Activated CD4-positive, CD25-positive, alpha-beta regulatory T cell (primary cell): ENCODE results near the gene CFAP99.
"Not testable (repeated sequence)": the region's sequence is repeated elsewhere in the genome, so short reads cannot be mapped to it uniquely, and the experiment has no call there.

Experiments
- DNase-seq, 4 experiments: peaks; one replicate each; lab custom pipeline; 2025; lab: John Stamatoyannopoulos, UW

The CFAP99 gene

DNA sequence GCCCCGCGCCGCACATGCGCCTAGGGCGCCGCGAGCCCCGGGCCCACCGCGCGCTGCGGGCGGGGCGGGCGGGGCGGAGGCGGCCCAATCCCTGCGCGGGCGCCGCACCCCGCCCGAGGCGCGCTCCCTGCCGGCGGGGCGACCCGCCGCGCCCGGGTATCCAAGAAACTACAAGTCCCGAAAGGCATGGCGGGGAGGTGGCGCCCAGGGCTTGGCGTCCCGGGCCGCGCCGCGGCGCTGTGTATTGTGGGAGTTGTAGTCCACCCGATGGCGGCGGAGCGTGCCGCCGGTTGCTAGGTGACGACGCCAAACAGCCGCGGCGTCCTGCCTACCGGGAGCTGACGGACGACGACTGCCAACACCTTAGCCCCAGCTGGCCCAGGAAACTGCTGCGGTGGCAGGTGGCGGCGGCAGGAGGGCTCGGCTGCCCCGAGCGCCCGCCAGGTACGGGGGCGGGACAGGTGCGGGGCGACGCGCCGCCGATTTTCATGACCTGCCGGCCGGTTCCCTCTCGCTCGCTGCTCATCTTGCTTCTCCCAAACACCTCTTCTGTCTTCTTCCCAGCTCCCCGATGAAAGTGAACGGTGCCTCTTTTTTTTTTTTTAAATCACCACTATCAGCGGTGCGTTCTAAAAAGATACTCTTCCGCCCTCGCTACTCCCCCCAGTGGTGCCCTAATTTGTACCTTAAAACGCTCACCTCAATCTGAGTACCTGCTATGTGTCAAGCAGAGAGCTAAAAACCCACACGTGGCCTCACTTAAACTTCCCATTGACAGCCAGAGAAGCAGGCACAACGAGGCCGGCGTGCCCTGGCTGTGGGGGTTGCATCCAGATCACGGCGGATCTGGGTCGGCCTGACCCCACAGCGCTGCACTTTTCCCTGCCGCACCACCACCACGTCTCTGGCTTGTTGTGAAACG lies at the start of gene CFAP99:
Gene CFAP99 (plus strand): TSS at position 306 of the 922 bp plus-strand sequence.
- peak; percentile 95 to 98 (median 98) for DNase-seq

DNA sequence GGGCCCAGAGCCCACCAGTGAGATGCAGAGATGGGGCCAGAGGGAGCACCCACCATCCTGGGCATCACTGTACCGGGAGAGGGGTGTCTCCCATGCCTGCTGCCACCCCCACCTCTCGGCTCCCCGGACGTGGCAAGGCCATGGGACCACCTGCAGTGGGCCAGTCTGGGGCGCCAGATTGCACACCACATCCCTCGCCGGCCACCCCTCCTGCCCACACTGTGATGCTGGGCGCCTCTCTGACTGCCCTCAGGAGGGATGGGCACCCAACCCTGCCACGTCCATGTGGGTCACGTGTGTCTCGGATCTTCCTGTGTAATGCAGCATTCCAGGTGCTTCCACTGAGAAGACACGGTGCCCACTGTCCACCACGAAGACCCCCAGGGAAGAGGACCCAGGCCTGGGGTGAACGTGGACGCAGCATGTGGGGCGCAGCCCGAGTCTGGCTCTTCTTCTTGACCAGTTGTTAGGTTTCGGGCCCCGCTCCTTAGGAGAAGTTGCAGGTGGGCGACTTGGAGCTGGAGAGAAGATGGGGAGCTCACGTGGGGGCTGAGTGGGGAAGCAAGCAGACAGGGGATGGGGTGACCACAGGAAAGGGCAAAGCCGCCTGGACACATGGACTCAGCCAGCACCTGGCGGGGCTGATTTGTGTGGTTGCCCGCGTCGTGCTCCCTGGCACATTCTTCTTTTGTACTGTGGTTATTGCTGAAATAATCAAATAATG lies 48.0 kb upstream of the CFAP99 start:
- no peak for DNase-seq

DNA sequence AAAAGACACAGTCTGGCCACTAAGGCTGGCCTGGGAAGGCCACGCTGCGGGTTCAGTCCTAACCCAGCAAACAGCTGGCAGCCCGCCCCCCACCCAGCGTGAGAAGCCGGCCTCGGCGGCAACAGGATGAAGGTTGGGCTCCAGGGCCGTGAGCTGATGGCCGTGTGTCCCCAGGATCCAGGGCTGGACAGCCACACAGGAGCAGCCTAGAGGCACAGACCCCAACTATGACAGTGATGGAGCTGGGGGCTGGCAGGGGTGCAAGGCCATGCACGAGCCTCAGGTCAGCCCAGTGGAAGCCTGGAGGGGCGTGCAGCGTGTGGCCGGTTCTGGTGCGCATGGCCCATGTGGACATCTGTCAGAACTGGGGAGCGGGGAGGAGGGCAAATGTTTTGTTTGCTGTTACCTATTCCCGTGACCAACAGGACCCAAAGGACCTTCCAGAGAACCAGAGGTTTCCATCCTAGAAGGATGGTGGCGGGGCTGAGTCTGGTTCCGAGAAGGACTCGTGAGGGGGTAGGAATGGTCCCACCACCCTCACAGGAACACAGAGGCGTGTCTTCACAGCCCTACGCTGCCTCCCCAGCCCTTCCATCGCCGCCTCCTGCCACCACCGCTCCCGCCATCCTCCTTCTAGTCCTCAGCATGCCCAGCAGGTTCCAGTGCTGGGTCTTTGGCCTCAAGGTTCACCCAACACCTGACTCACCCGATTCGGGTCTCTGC lies 46.8 kb upstream of the CFAP99 start:
- DNase-seq = no peak

DNA sequence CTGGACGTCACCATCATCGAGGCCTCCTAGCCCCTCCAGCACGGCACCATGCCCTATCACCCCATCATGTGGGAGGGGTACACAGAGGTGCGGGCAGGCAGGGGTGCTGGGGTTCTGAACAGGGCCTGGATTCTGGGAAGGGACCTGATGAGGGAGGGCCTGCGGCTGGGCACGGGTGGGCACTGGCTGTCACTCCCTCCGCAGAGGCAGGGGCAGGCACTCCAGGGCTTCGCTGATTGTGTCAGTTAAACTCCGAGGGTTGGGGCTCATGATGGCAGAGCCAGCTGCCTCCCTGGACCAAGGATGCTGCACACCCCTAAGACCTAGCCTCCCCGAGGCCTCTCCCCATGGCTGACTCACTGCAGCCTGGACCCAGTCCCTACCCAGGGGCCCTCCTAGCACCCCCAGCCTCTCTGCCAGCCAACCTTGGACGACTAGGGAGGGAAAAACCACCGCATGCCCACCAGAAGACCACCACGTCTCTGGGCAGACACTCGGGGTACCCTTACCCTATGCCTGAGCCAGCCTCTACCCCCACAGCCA lies 46.2 kb upstream of the CFAP99 start:
- DNase-seq = no peak

DNA sequence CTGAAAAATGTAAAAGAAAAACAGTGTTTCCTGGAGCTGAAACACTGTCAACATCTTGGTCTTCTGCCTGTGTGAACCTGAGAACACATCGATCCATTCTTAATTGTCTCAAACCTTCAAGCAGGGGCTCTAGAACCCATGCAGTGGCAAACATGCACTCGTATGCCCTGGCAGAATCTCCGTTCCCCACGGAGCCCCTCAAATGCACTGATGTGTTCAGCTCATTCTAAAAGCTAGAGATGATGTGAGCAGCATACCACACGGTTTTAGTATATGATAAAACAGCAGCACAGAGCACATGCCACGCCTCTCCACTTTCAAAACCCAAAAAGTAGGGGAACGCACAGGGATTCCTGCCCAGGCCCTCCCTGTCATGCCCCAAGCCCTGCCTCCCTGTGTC lies 45.2 kb upstream of the CFAP99 start:
- no peak for DNase-seq

DNA sequence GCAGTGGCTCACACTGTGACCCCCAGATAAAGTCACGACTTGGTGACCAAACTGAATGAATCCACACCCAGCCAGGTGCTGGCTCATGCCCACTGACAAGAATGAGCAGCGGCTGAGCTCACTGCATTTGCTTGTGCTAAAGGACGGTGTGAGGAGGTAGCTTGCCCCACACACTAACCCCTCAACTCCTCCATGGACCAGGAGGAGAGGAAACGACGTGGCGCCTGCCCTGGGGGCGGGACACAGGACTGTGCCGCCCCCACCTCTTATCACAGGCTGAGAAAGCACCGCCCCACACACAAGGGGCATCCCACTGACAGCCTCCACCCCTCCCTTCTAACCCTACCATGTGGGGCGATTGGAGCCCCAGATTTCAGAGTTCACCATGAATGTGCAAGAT lies 43.3 kb upstream of the CFAP99 start:
- DNase-seq = no peak

DNA sequence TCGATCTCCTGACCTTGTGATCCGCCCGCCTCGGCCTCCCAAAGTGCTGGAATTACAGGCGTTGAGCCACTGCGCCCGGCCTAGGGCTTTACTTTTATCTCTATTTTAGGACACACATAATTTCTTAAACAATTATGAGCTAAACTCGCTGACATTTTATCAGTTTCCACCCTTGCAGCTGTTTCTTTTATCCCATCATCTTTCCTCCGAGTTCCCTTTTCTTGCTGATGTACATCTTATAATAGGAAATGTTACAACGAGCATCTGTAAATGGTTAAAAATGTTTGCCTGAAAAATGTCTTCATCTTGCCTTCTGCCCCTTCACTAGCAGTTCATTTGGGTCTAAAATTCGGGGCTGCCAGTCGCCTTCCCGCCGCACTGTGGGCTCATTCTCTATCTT lies 41.5 kb upstream of the CFAP99 start:
- no peak for DNase-seq

DNA sequence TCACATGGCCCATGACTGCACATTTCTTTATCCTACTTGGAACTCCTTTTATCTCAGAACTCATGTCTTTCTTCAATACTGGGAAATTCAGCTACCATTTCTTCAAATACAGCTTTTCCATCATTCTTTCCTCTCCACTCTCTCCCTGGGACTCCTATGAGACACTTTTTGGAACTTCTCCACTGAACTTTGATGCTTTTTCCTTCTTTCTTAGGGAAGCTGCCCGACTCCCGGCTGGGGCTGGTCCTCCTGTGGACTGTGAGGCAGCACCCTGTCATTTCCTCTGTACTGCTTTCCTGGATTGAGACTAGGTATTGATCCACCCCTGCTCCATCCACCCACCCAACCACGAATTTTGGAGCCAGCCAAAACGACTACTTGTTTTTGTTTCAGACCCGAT lies 40.4 kb upstream of the CFAP99 start:
- DNase-seq = no peak

DNA sequence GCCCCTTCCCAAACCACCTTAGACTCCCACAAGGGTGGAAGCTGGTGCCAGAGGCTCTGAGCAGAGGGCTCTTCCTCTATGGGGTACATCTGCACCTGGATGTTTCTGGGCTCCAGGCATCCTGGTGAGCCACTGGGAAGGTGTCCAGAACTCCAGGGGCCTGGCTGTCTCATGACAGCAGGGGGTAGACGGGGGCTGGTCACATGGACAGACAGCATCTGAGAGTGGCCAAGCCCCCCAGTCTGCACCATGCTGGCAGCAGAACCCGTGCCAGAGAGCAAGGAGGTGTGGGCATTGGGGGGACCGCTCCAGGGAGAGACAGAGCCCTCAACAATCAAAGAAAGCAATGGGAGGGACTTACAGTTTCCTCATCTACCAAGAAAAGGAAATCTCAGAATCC lies 39.9 kb upstream of the CFAP99 start:
- DNase-seq = no peak

DNA sequence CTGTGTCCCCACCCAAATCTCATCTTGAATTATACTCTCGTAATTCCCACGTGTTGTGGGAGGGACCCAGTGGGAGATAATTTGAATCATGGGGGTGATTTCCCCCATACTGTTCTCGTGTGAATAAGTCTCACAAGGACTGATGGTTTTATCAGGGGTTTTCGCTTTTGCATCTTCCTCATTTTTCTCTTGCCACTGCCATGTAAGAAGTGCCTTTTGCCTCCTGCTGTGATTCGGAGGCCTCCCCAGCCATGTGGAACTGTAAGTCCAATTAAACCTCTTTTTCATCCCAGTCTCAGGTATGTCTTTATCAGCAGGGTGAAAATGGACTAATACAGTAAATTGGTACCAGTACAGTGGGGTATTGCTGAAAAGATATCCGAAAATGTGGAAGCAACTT lies 38.2 kb upstream of the CFAP99 start:
- not testable (repeated sequence) for DNase-seq

DNA sequence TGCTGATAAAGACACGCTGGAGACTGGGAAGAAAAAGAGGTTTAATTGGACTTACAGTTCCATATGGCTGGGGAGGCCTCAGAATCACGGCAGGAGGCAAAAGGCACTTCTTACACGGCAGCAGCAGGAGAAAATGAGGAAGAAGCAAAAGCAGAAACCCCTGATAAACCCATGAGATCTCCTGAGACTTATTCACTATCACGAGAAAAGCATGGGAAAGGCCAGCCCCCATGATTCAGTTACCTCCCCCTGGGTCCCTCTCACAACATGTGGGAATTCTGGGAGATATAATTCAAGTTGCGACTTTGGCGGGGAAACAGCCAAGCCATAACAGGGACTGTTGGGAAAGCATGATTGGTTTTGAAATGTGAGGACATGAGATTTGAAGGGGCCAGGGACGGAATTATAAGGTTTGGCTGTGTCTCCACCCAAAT lies 36.0 kb upstream of the CFAP99 start:
- not testable (repeated sequence) for DNase-seq

DNA sequence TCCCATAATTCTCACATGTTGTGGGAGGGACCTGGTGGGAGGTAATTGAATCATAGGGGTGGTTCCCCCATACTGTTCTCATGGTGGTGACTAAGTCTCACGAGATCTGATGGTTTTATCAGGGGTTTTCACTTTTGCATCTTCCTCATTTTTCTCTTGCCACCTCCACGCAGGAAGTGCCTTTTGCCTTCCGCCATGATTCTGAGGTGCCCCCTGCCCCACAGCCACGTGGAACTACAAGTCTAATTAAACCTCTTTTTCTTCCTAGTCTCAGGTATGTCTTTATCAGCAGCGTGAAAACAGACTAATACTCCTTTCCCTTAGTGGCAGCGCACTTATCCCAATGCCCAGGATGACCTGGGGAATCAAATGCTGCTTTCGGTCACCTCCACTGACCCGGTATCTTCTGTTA lies 35.5 kb upstream of the CFAP99 start:
- DNase-seq = not testable (repeated sequence)

DNA sequence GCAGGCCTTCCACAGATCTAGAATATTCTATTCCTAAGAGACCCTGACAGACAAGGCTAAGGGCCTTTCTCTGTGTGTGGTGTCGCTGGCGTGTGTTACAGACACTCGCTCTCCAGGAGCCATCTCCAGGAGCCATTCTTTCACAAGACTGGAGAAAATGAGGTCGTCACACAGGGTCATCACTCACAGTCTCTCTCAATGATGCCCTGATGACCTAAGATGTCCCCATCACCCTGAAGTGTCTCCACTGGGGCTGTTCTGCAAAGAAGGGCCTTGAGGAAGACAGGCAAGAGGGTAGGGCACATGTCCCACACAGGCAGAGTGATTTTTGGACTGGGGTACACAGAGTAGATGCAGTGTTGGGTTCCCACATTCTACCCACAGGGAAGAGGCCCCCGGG lies 35.0 kb upstream of the CFAP99 start:
- no peak for DNase-seq

DNA sequence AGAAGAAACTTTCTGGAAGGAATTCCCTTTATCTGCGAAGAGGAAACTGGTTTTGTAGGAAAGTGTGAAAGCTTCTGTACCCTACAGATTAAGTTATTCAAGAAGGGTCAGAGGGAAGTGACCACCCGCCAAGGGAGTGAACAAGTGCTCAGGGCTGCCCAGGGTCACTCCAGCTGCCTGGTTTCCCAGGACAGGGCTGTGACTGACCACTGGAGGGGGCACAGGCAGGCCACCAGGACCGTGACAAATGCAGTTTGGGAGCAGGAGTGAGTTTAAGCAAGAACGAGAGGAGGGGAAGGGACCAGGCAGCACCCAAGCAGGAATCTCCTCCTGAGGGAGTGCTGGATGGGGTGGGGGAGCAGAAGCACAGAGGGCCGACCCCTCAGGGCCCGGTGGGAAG lies 34.5 kb upstream of the CFAP99 start:
- no peak for DNase-seq

DNA sequence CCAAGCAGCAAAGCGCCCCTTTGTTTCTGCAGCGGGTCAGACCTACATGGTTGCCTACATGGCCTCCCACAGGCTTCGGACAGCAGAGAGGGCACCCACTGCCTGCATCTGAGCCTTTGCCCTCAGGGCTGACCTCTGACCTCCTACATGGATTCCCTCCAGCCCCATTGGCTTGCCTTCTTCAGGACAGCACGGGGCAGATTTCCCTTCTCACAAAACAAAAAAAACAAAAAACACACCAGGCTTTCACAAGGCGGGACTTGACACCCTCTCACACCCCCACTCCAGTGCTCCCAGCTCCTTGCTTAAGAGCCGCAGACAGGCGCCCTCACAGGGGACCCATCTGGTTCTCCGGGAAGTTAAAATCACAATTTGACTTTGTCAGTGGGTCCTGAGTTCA lies 33.2 kb upstream of the CFAP99 start:
- no peak for DNase-seq

DNA sequence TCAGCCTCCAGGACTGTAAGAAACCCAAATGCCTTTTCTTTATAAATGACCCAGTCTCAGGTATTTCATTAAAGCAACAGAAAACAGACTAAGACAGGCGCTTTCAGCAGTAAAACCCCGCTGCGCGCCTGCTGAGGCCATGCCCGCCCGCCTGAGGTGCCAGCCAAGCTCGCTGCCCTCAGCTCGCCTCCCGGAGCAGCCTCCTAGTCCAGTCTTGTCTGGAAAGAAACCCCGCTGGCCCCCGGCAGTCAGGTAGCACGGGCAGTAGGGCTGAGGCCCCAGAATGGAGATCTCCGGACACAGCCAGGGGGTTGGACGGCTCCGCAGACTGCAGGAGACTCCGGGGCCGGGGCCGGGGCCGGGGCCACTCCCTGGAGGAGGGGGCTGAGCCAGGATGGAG lies 32.0 kb upstream of the CFAP99 start:
- DNase-seq = no peak

DNA sequence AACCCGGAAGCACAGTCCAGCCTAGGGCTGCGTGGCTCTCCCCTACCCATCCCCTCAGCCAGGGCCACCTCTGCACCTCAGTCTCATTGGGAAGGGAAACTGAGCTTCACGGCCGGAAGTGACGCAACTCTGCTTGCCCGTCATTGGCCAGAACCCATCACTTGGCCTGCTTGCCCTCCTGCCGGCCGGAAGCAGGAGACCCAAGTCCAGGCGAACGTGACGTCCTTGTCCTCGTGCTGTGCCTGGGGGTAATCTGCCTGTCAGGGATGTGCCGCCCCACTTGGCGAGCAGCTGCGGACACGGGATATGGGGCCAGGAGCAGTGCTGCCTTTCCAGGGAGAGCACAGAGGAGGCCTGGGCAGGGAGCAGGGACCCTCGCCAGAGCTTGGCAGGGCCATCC lies 31.5 kb upstream of the CFAP99 start:
- no peak for DNase-seq

DNA sequence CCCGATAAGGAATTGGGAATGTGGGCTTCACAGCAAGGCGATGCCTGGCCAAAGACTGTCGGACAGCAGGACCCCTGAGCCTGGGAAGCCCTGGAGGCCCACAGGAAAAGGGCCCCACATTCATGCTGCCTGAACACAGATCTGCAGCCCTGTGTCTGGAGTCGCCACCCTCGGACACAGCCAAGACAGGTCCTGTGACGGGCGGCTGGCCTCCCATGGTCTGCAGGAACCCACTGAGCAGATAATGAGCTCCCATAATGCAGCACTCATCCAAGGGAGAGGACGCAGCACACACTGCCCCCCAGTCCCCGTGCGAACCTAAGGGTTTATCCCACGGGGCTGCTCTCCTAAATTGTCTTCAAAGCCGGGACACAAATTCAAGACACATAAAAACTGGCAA lies 30.9 kb upstream of the CFAP99 start:
- no peak for DNase-seq

DNA sequence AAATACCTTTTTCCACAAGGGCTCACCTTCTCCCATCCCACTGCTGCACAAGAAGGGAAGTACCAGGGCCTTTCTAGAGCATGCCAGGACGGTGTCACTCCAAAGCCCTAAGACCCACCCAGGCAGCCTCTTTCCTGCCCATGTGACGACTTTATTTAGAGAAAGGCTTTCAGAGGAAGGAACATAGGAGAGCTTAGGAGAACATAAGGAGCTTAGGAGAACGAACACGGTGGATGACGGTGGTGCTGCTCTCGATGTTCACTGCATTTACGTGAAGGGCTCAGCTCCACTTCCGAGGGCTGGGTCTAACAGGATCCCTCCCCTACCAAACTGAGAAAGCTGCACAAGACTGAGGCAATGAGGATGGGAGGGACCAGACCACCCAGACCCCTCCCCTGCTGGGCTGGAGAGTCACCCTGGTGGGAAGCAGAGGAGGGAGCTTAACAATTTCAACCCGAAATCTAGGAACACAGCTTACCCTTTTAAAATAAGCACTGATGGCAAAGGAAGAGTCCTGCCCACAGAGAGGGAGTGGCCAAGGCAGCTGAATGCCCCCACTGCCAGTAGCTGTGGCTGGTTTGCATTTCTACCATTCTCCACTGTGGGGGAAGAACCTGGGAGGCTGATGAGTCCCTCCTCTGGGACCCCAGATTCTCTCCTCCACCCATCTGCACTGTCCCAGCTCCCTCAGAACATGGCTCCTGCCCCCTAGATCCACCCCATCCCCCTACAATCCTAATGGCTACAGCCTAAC lies 30.1 kb upstream of the CFAP99 start:
- DNase-seq = no peak

DNA sequence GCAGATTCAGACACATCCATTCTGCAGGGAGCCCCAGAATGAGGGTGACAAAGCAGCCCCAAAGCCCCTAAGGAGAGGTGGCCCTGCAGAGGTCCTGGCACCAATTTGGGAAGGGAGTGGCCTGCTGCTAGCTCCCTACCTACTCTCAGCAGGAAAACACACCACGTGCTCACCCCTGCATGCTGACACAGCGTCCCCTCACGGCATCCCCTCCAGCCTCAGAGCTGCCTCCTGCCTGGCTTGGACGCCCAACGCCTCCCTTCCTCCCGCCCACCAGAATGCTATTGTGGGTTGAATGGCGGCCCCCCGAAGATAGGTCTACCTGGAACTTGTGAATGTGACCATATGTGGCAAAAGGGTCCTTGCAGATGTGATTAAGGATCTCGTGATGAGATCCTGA lies 29.1 kb upstream of the CFAP99 start:
- no peak for DNase-seq

DNA sequence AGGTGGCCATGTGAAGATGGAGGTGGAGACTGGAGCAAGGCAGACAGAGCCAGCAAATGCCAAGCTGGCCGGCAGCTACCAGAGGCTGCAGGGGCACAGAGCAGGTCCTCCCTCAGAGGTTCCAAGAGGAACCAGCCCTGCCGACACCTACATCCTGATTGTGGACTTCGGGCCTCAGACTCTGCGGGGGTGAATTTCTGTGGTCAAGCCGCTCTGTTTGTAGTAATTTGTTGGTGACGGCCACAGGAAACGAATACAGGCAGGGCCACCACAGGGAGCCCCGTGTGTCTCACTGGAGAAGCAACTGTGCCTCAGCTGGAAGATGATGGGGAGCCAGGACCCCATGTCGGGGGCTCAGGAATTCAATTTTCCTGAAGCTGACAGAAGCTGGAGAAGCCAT lies 28.6 kb upstream of the CFAP99 start:
- no peak for DNase-seq
